Measurements from ENCODE around the gene IL11RA.

The IL11RA gene

GRCh38 chr9:34651876-34652601, at the start of gene IL11RA:
Gene IL11RA (plus strand): TSS chr9:34652185. CDS start chr9:34655218, 3,033 bp downstream.
- Histone ChIP-seq H2AFZ (ENCODE audit: low read depth) (no peak within 1 kb of the TSS), H3K79me2 (ENCODE audit: insufficient read depth, low read depth) (peaks cover 11% of the 10 kb centered on the region; the same call in 1 of the 2 replicates), H3K4me3 (IDR thresholded peaks at IDR 0.05; ENCODE audit: insufficient read depth, low read depth, low read length) (no peak within 1 kb of the TSS), H3K9ac (no peak within 1 kb of the TSS), H3K27me3 (ENCODE audit: insufficient read depth, low read depth) (no peaks in the 10 kb centered on the region), H4K20me1 (ENCODE audit: insufficient read depth) (no peaks in the 10 kb centered on the region), H3K27ac (no peak within 1 kb of the TSS), H3K4me2 (no peak within 1 kb of the TSS), H3K36me3 (ENCODE audit: insufficient read depth) (no peaks in the 10 kb centered on the region), H3K4me1 (ENCODE audit: low read depth, poor library complexity, severe bottlenecking) (peaks cover 11% of the 10 kb centered on the region)
- TF ChIP-seq CTCF (conservative IDR thresholded peaks at IDR 0.05; ENCODE audit: low read depth, low read length), result no peak

GRCh38 chr9:34603610-34604231, 48.3 kb upstream of the IL11RA start:
- Histone ChIP-seq H3K36me3 (ENCODE audit: insufficient read depth) (no peaks in the 10 kb centered on the region), H3K27me3 (ENCODE audit: insufficient read depth, low read depth) (no peaks in the 10 kb centered on the region; the same call in 1 of the 2 replicates), H3K9ac (no peak overlapping the region), H3K79me2 (ENCODE audit: insufficient read depth, low read depth) (no peaks in the 10 kb centered on the region), H3K4me2 (no peak overlapping the region), H3K4me1 (ENCODE audit: low read depth, poor library complexity, severe bottlenecking) (no peaks in the 10 kb centered on the region), H3K27ac (no peak overlapping the region), H2AFZ (ENCODE audit: low read depth) (no peak overlapping the region), H4K20me1 (ENCODE audit: insufficient read depth) (no peaks in the 10 kb centered on the region), H3K4me3 (IDR thresholded peaks at IDR 0.05; ENCODE audit: insufficient read depth, low read depth, low read length) (no peak overlapping the region)
- TF ChIP-seq CTCF (conservative IDR thresholded peaks at IDR 0.05; ENCODE audit: low read depth, low read length), result peak; percentile 92

- TF ChIP-seq CTCF (conservative IDR thresholded peaks at IDR 0.05; ENCODE audit: low read depth, low read length), result no peak
- no peak overlapping the region for H3K4me3 ChIP-seq (IDR thresholded peaks at IDR 0.05; ENCODE audit: insufficient read depth, low read depth, low read length)
These were observed 45.8 kb upstream of the IL11RA start for GRCh38 chr9:34606190-34606589.

GRCh38 chr9:34606905-34607304, 45.1 kb upstream of the IL11RA start:
- Histone ChIP-seq H3K4me3 (IDR thresholded peaks at IDR 0.05; ENCODE audit: insufficient read depth, low read depth, low read length) (no peak overlapping the region), H3K36me3 (ENCODE audit: insufficient read depth) (no peaks in the 10 kb centered on the region), H3K4me1 (ENCODE audit: low read depth, poor library complexity, severe bottlenecking) (peaks cover 6% of the 10 kb centered on the region), H3K4me2 (no peak overlapping the region), H3K27me3 (ENCODE audit: insufficient read depth, low read depth) (no peaks in the 10 kb centered on the region; the same call in 1 of the 2 replicates), H4K20me1 (ENCODE audit: insufficient read depth) (no peaks in the 10 kb centered on the region), H2AFZ (ENCODE audit: low read depth) (no peak overlapping the region), H3K79me2 (ENCODE audit: insufficient read depth, low read depth) (peaks cover 8% of the 10 kb centered on the region; the same call in 1 of the 2 replicates), H3K27ac (no peak overlapping the region), H3K9ac (no peak overlapping the region)
- TF ChIP-seq CTCF (conservative IDR thresholded peaks at IDR 0.05; ENCODE audit: low read depth, low read length), result no peak

More at GRCh38 chr9:34606190-34606589, 45.8 kb upstream of the IL11RA start:
- Histone ChIP-seq H3K27me3 (ENCODE audit: insufficient read depth, low read depth) (no peaks in the 10 kb centered on the region; the same call in 1 of the 2 replicates), H3K36me3 (ENCODE audit: insufficient read depth) (no peaks in the 10 kb centered on the region), H3K9ac (no peak overlapping the region), H4K20me1 (ENCODE audit: insufficient read depth) (no peaks in the 10 kb centered on the region), H3K27ac (no peak overlapping the region), H3K79me2 (ENCODE audit: insufficient read depth, low read depth) (peaks cover 5% of the 10 kb centered on the region; the same call in 1 of the 2 replicates), H2AFZ (ENCODE audit: low read depth) (no peak overlapping the region), H3K4me1 (ENCODE audit: low read depth, poor library complexity, severe bottlenecking) (peaks cover 6% of the 10 kb centered on the region), H3K4me2 (no peak overlapping the region)
